ENCODE measurements around the gene PACS2. TPM values are rescaled to one million over a fixed set of nuclear protein-coding genes. Genes with fewer than 3 reads are reported as not detected.

The PACS2 gene
- total RNA-seq, 1 donor from 2014 or later, result 263 TPM

- Mint-ChIP-seq H3K4me1 (ENCODE audit: low read depth, unreplicated experiment) (peaks cover 15% of the 10 kb centered on the region), H3K27me3 (ENCODE audit: unreplicated experiment) (peaks cover 10% of the 10 kb centered on the region), H3K36me3 (ENCODE audit: unreplicated experiment) (no peaks in the 10 kb centered on the region), H3K27ac (ENCODE audit: unreplicated experiment) (peak overlapping the region; percentile 6), H3K4me3 (ENCODE audit: unreplicated experiment) (peak overlapping the region; percentile 96), H3K9me3 (ENCODE audit: unreplicated experiment) (peaks cover 7% of the 10 kb centered on the region)
- DNase-seq, result no peak
- no peak for TF ChIP-seq CTCF (IDR thresholded peaks at IDR 0.05; ENCODE audit: partially characterized antibody, unreplicated experiment)
These were observed 2.0 kb downstream of the PACS2 start for GRCh38 chr14:105316577-105316941.

GRCh38 chr14:105316968-105317510, 2.5 kb downstream of the PACS2 start:
- H3K36me3 Mint-ChIP-seq (ENCODE audit: unreplicated experiment), result no peaks in the 10 kb centered on the region
- TF ChIP-seq CTCF (IDR thresholded peaks at IDR 0.05; ENCODE audit: partially characterized antibody, unreplicated experiment), result no peak
- peaks cover 7% of the 10 kb centered on the region for H3K9me3 Mint-ChIP-seq (ENCODE audit: unreplicated experiment)
- peaks cover 10% of the 10 kb centered on the region for H3K27me3 Mint-ChIP-seq (ENCODE audit: unreplicated experiment)
- peak overlapping the region; percentile 6 for H3K27ac Mint-ChIP-seq (ENCODE audit: unreplicated experiment)
- peaks cover 15% of the 10 kb centered on the region for H3K4me1 Mint-ChIP-seq (ENCODE audit: low read depth, unreplicated experiment)
- peak overlapping the region; percentile 59 for H3K4me3 Mint-ChIP-seq (ENCODE audit: unreplicated experiment)
- DNase-seq, result no peak

- Mint-ChIP-seq H3K36me3 (ENCODE audit: unreplicated experiment) (no peaks in the 10 kb centered on the region), H3K27ac (ENCODE audit: unreplicated experiment) (no peak overlapping the region), H3K4me1 (ENCODE audit: low read depth, unreplicated experiment) (peaks cover 17% of the 10 kb centered on the region), H3K4me3 (ENCODE audit: unreplicated experiment) (peak overlapping the region; percentile 58), H3K9me3 (ENCODE audit: unreplicated experiment) (peaks cover 7% of the 10 kb centered on the region), H3K27me3 (ENCODE audit: unreplicated experiment) (peaks cover 9% of the 10 kb centered on the region)
- no peak for DNase-seq
- no peak for TF ChIP-seq CTCF (IDR thresholded peaks at IDR 0.05; ENCODE audit: partially characterized antibody, unreplicated experiment)
These were observed 3.0 kb downstream of the PACS2 start for GRCh38 chr14:105317546-105317945.

- peaks cover 36% of the 10 kb centered on the region for H3K4me1 Mint-ChIP-seq (ENCODE audit: low read depth, unreplicated experiment)
- H3K36me3 Mint-ChIP-seq (ENCODE audit: unreplicated experiment), result no peaks in the 10 kb centered on the region
- DNase-seq, result peak; percentile 32
- peak overlapping the region; percentile 75 for H3K27ac Mint-ChIP-seq (ENCODE audit: unreplicated experiment)
- peak overlapping the region; percentile 25 for H3K4me3 Mint-ChIP-seq (ENCODE audit: unreplicated experiment)
- peaks cover 12% of the 10 kb centered on the region for H3K27me3 Mint-ChIP-seq (ENCODE audit: unreplicated experiment)
- H3K9me3 Mint-ChIP-seq (ENCODE audit: unreplicated experiment), result peaks cover 10% of the 10 kb centered on the region
- no peak for TF ChIP-seq CTCF (IDR thresholded peaks at IDR 0.05; ENCODE audit: partially characterized antibody, unreplicated experiment)
These were observed 8.4 kb downstream of the PACS2 start for GRCh38 chr14:105322791-105323556.

- H3K27me3 Mint-ChIP-seq (ENCODE audit: unreplicated experiment), result peaks cover 14% of the 10 kb centered on the region
- no peaks in the 10 kb centered on the region for H3K36me3 Mint-ChIP-seq (ENCODE audit: unreplicated experiment)
- no peak for TF ChIP-seq CTCF (IDR thresholded peaks at IDR 0.05; ENCODE audit: partially characterized antibody, unreplicated experiment)
- peaks cover 13% of the 10 kb centered on the region for H3K9me3 Mint-ChIP-seq (ENCODE audit: unreplicated experiment)
- peak overlapping the region; percentile 97 for H3K27ac Mint-ChIP-seq (ENCODE audit: unreplicated experiment)
- no peak for DNase-seq
- H3K4me3 Mint-ChIP-seq (ENCODE audit: unreplicated experiment), result peak overlapping the region; percentile 25
- peaks cover 41% of the 10 kb centered on the region for H3K4me1 Mint-ChIP-seq (ENCODE audit: low read depth, unreplicated experiment)
These were observed 9.1 kb downstream of the PACS2 start for GRCh38 chr14:105323663-105324062.

Measured in glutamatergic neuron (in vitro differentiated cells).